ENCODE results near the gene SLC6A3. TPM values are rescaled to one million over a fixed set of nuclear protein-coding genes. Genes with fewer than 3 reads are reported as not detected.

SLC6A3 gene
- total and polyA plus RNA-seq, 9 of the 15 experiments (the other 6 are each of a cell fraction or from before 2014, with no cell fraction given) = not detected

GRCh38 chr5:1346627-1347440 lies 98.4 kb downstream of the SLC6A3 start:
- ATAC-seq (no peak), DNase-seq (ENCODE audit: extremely low read depth in 1 of 4, low spot score in 3 of 4) (no peak), FAIRE-seq (no peak)
- ChIA-PET CTCF (ENCODE audit: low intra/inter-chr PET ratio) (no interaction called here), POLR2A (interaction anchor here (0.6 to 1.0 kb wide), 3 partner anchors 9 to 247 kb away, joined by 3 to 4 read pairs (median 3); no protein-coding TSS in a partner anchor)
- peak overlapping the region in 1 of 2 experiments; percentile 99; a peak in 2 of 4 replicates for H3K9ac ChIP-seq (ENCODE audit: insufficient read depth in 1 of 2, low read depth in 2 of 2, low read length in 2 of 2)
- peak overlapping the region; percentile 97 for H3K4me2 ChIP-seq (ENCODE audit: insufficient read depth, low read length)
- peaks cover 24% of the 10 kb centered on the region for H3K36me3 ChIP-seq (ENCODE audit: control insufficient read depth, insufficient read depth, low read length)
- H3K4me1 ChIP-seq (replicated peaks in 1 of 2; ENCODE audit: control insufficient read depth in 2 of 2, insufficient read depth in 2 of 2, low read length in 2 of 2) = peaks cover 15 to 34% of the 10 kb centered on the region in 2 experiments; a peak in 4 of 5 replicates
- no peaks in the 10 kb centered on the region for H4K20me1 ChIP-seq (replicated peaks; ENCODE audit: control insufficient read depth, insufficient read depth, low read length)
- intact Hi-C loops (cut with micrococcal nuclease) (no loop called here), in situ Hi-C loops (cut with MboI) (no loop called here)
- peak overlapping the region; percentile 99; the same call in 1 of the 2 replicates for H3K4me3 ChIP-seq
- H3K79me2 ChIP-seq (ENCODE audit: control insufficient read depth, insufficient read depth, low read length) = peaks cover 38% of the 10 kb centered on the region
- no TSS peak for BruUV-seq (replicated peaks)
- no peak overlapping the region for H3K27ac ChIP-seq (ENCODE audit: extremely low read depth, low read depth, low read length)
- no peaks in the 10 kb centered on the region for H3K9me3 ChIP-seq (replicated peaks; ENCODE audit: control insufficient read depth, insufficient read depth, low read depth, low read length)
- H2AFZ ChIP-seq (ENCODE audit: low read depth, low read length) = no peak overlapping the region
- no peaks in the 10 kb centered on the region for H3K9me1 ChIP-seq (ENCODE audit: control insufficient read depth, insufficient read depth, low read length)
- 83% methylated on average over 19 of the region's 21 CpGs for WGBS (ENCODE audit: insufficient coverage, low coverage, missing lambda C conversion rate)
- peaks cover 0 to 9% of the 10 kb centered on the region in 2 experiments; a peak in 1 of 5 replicates for H3K27me3 ChIP-seq (ENCODE audit: control insufficient read depth in 2 of 2, insufficient read depth in 2 of 2, low read length in 2 of 2)
- TF ChIP-seq MCM5 (IDR thresholded peaks at IDR 0.05; ENCODE audit: low read depth) (no peak), ZNF318 (IDR thresholded peaks at IDR 0.05; ENCODE audit: borderline replicate concordance in 1 of 2, low read depth in 1 of 2) (no peak), TFAP4 (CRISPR knock-in tag; IDR thresholded peaks at IDR 0.05; ENCODE audit: borderline replicate concordance) (0 out of 2 replicates have a peak, but pooled peaks have one; percentile 11)
